Activated naive CD4-positive, alpha-beta T cell treated with anti-CD3 and anti-CD28 coated beads, Interleukin-2, amount 10 ng/mL, durations not matched to agents 7 days and 5 days (primary cell): Measurements from ENCODE around the gene CSNK1G3.

Experiments used
- CTCF ChIA-PET: fragments of 350-600 bp; sonication (Branson Sonifier 250); formaldehyde crosslinking; loops from one replicate; lab custom pipeline; 2021; ENCODE audit warnings: antibody characterized with exemption; lab: Charles Lee
- DNase-seq: peaks from one replicate; pipeline ENCODE4 v3.0.0-alpha.2; 2020
- H3K27ac Mint-ChIP-seq: one replicate; pipeline ENCODE4 v1.8.0; 2021; ENCODE audit warnings: mild to moderate bottlenecking, moderate library complexity, mixed read lengths
- H3K27me3 Mint-ChIP-seq: one replicate; pipeline ENCODE4 v1.8.0; 2021; ENCODE audit warnings: mild to moderate bottlenecking, mixed read lengths
- H3K36me3 Mint-ChIP-seq: one replicate; pipeline ENCODE4 v1.8.0; 2021; ENCODE audit warnings: mixed read lengths
- H3K4me1 Mint-ChIP-seq: one replicate; pipeline ENCODE4 v1.8.0; 2021; ENCODE audit warnings: mixed read lengths
- H3K4me3 Mint-ChIP-seq: one replicate; pipeline ENCODE4 v1.8.0; 2021; ENCODE audit warnings: mild to moderate bottlenecking, moderate library complexity, mixed read lengths
- H3K9me3 Mint-ChIP-seq: one replicate; pipeline ENCODE4 v1.8.0; 2021; ENCODE audit warnings: mixed read lengths

CSNK1G3 gene

GRCh38 chr5:123557907-123558306 is 45.9 kb downstream of the CSNK1G3 start:
- CTCF ChIA-PET = interaction anchor here (0.5 to 1.1 kb wide), 2 partner anchors 24 to 47 kb away, joined by 3 read pairs; no protein-coding TSS in a partner anchor

GRCh38 chr5:123558762-123559433 is 46.9 kb downstream of the CSNK1G3 start:
- DNase-seq = no peak
- H3K27me3 Mint-ChIP-seq = no peaks in the 10 kb centered on the region
- H3K36me3 Mint-ChIP-seq = peaks cover 10% of the 10 kb centered on the region
- H3K9me3 Mint-ChIP-seq = no peaks in the 10 kb centered on the region
- H3K27ac Mint-ChIP-seq = no peak overlapping the region
- CTCF ChIA-PET = no interaction called here
- H3K4me3 Mint-ChIP-seq = no peak overlapping the region
- no peaks in the 10 kb centered on the region for H3K4me1 Mint-ChIP-seq

More at GRCh38 chr5:123557907-123558306, 45.9 kb downstream of the CSNK1G3 start:
- Mint-ChIP-seq H3K4me1 (peaks cover 3% of the 10 kb centered on the region), H3K27me3 (no peaks in the 10 kb centered on the region), H3K4me3 (no peak overlapping the region), H3K9me3 (no peaks in the 10 kb centered on the region), H3K27ac (no peak overlapping the region), H3K36me3 (peaks cover 10% of the 10 kb centered on the region)
- DNase-seq = no peak

DNA sequence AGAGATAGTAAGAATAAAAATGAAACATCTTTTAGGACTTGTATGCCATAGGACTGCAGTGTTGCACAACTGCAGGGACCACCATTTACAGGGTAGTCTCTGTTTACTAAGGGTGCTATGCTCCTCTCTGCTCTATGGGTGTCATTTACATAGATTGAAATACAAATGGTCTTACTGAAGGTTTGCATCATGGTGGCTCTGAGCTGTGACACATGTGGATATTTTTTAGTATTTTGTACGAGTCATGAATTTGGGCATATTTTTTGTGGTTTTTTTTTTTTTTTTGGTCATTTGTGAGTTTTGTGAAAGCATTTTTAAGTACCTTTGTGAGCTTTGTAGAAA is 47.4 kb downstream of the CSNK1G3 start:
- H3K36me3 Mint-ChIP-seq = peaks cover 10% of the 10 kb centered on the region
- no peak for DNase-seq
- H3K9me3 Mint-ChIP-seq = no peaks in the 10 kb centered on the region
- H3K27me3 Mint-ChIP-seq = no peaks in the 10 kb centered on the region
- no peak overlapping the region for H3K4me3 Mint-ChIP-seq
- CTCF ChIA-PET = no interaction called here
- no peaks in the 10 kb centered on the region for H3K4me1 Mint-ChIP-seq
- no peak overlapping the region for H3K27ac Mint-ChIP-seq

DNA sequence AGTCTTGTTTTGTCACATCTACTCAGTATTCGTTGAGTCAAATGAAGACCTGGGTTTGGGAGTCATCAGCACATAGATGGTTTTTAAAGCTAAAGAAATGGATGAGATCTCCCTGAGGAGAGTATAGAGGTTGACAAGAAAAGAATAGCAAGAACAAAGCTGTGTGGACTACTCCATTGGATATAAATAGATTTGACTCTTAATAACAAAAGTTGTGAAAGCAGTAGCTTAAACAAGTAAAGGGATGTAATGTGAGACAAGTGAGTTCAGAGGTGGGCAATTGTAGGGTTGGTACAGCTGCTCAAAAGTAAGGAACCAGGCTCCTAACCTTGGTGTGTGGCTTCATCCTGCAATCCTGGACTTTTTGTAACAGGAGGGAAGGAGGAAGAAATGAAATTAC is 49.3 kb downstream of the CSNK1G3 start:
- no peak for DNase-seq
- no peak overlapping the region for H3K27ac Mint-ChIP-seq
- no peak overlapping the region for H3K4me3 Mint-ChIP-seq
- no peaks in the 10 kb centered on the region for H3K9me3 Mint-ChIP-seq
- no peaks in the 10 kb centered on the region for H3K4me1 Mint-ChIP-seq
- CTCF ChIA-PET = interaction anchor here (1.0 kb wide), 1 partner anchor 30 kb away, joined by 3 read pairs; no protein-coding TSS in a partner anchor
- H3K27me3 Mint-ChIP-seq = no peaks in the 10 kb centered on the region
- peaks cover 15% of the 10 kb centered on the region for H3K36me3 Mint-ChIP-seq

GRCh38 chr5:123571927-123572326 is 60.0 kb downstream of the CSNK1G3 start:
- H3K27ac Mint-ChIP-seq = no peak overlapping the region
- no peaks in the 10 kb centered on the region for H3K27me3 Mint-ChIP-seq
- H3K9me3 Mint-ChIP-seq = peaks cover under 1% of the 10 kb centered on the region
- H3K4me3 Mint-ChIP-seq = no peak overlapping the region
- DNase-seq = no peak
- peaks cover 10% of the 10 kb centered on the region for H3K36me3 Mint-ChIP-seq
- CTCF ChIA-PET = no interaction called here
- H3K4me1 Mint-ChIP-seq = peaks cover 6% of the 10 kb centered on the region

- CTCF ChIA-PET = no interaction called here
- Mint-ChIP-seq H3K4me3 (no peak overlapping the region), H3K4me1 (no peaks in the 10 kb centered on the region), H3K27ac (no peak overlapping the region), H3K36me3 (peaks cover 15% of the 10 kb centered on the region), H3K9me3 (no peaks in the 10 kb centered on the region), H3K27me3 (no peaks in the 10 kb centered on the region)
- no peak for DNase-seq
Observed at GRCh38 chr5:123578390-123578789, 66.4 kb downstream of the CSNK1G3 start.

- Mint-ChIP-seq H3K4me1 (no peaks in the 10 kb centered on the region), H3K4me3 (no peak overlapping the region), H3K36me3 (peaks cover 17% of the 10 kb centered on the region), H3K27me3 (no peaks in the 10 kb centered on the region), H3K9me3 (no peaks in the 10 kb centered on the region), H3K27ac (no peak overlapping the region)
- DNase-seq = no peak
- CTCF ChIA-PET = no interaction called here
Observed at GRCh38 chr5:123579410-123579809, 67.4 kb downstream of the CSNK1G3 start.

GRCh38 chr5:123582550-123583285 is 70.7 kb downstream of the CSNK1G3 start:
- H3K36me3 Mint-ChIP-seq = peaks cover 16% of the 10 kb centered on the region
- H3K27ac Mint-ChIP-seq = no peak overlapping the region
- H3K27me3 Mint-ChIP-seq = no peaks in the 10 kb centered on the region
- no peak for DNase-seq
- no peak overlapping the region for H3K4me3 Mint-ChIP-seq
- H3K4me1 Mint-ChIP-seq = no peaks in the 10 kb centered on the region
- H3K9me3 Mint-ChIP-seq = no peaks in the 10 kb centered on the region
- CTCF ChIA-PET = no interaction called here

GRCh38 chr5:123585871-123586270 is 73.9 kb downstream of the CSNK1G3 start:
- Mint-ChIP-seq H3K4me1 (no peaks in the 10 kb centered on the region), H3K9me3 (no peaks in the 10 kb centered on the region), H3K27me3 (no peaks in the 10 kb centered on the region), H3K36me3 (peaks cover 13% of the 10 kb centered on the region), H3K4me3 (no peak overlapping the region), H3K27ac (no peak overlapping the region)
- CTCF ChIA-PET = no interaction called here
- no peak for DNase-seq

GRCh38 chr5:123594434-123594833 is 82.5 kb downstream of the CSNK1G3 start:
- H3K27me3 Mint-ChIP-seq = no peaks in the 10 kb centered on the region
- no peaks in the 10 kb centered on the region for H3K4me1 Mint-ChIP-seq
- CTCF ChIA-PET = no interaction called here

DNA sequence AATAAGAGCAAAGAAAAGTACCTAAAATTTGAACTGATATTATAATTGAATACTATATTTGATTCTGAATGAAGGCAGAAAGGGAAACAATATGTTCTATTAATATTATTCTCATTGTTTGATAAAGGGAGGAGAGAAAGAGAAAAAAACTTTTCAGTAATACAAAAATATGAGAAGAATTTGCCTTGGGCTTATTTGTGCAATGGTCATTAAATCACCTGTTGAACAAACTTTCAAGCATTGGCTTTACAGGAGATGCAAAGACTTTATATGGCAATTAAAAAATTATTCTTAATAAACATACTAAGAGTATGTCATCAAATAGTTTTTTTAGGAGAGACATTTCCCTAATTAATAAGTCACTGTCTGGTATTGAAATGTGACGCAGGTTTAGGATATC is 85.0 kb downstream of the CSNK1G3 start:
- H3K4me3 Mint-ChIP-seq = no peak overlapping the region
- no peak overlapping the region for H3K27ac Mint-ChIP-seq
- no peak for DNase-seq
- H3K9me3 Mint-ChIP-seq = no peaks in the 10 kb centered on the region
- H3K4me1 Mint-ChIP-seq = no peaks in the 10 kb centered on the region
- CTCF ChIA-PET = no interaction called here
- H3K36me3 Mint-ChIP-seq = peaks cover 8% of the 10 kb centered on the region
- no peaks in the 10 kb centered on the region for H3K27me3 Mint-ChIP-seq

More at GRCh38 chr5:123594434-123594833, 82.5 kb downstream of the CSNK1G3 start:
- H3K9me3 Mint-ChIP-seq = no peaks in the 10 kb centered on the region
- H3K36me3 Mint-ChIP-seq = peaks cover 9% of the 10 kb centered on the region
- no peak for DNase-seq
- no peak overlapping the region for H3K27ac Mint-ChIP-seq
- H3K4me3 Mint-ChIP-seq = no peak overlapping the region

- Mint-ChIP-seq H3K4me1 (no peaks in the 10 kb centered on the region), H3K36me3 (peaks cover 8% of the 10 kb centered on the region), H3K4me3 (no peak overlapping the region), H3K9me3 (no peaks in the 10 kb centered on the region), H3K27me3 (no peaks in the 10 kb centered on the region), H3K27ac (no peak overlapping the region)
- CTCF ChIA-PET = no interaction called here
- DNase-seq = no peak
Observed at GRCh38 chr5:123598028-123598689, 86.2 kb downstream of the CSNK1G3 start.

- CTCF ChIA-PET = no interaction called here
Observed at GRCh38 chr5:123599171-123599570, 87.2 kb downstream of the CSNK1G3 start.

GRCh38 chr5:123601610-123602009 is 89.6 kb downstream of the CSNK1G3 start:
- no peak for DNase-seq

More at GRCh38 chr5:123599171-123599570, 87.2 kb downstream of the CSNK1G3 start:
- Mint-ChIP-seq H3K4me1 (no peaks in the 10 kb centered on the region), H3K36me3 (peaks cover 6% of the 10 kb centered on the region), H3K9me3 (no peaks in the 10 kb centered on the region), H3K27ac (no peak overlapping the region), H3K4me3 (no peak overlapping the region), H3K27me3 (no peaks in the 10 kb centered on the region)
- no peak for DNase-seq

More at GRCh38 chr5:123601610-123602009, 89.6 kb downstream of the CSNK1G3 start:
- Mint-ChIP-seq H3K4me1 (no peaks in the 10 kb centered on the region), H3K9me3 (no peaks in the 10 kb centered on the region), H3K27ac (no peak overlapping the region), H3K27me3 (no peaks in the 10 kb centered on the region), H3K36me3 (peaks cover 4% of the 10 kb centered on the region), H3K4me3 (no peak overlapping the region)
- CTCF ChIA-PET = no interaction called here
